ENCODE measurements around the gene RAPGEF1.

Gene RAPGEF1

GRCh38 chr9:131578021-131578420, 161.9 kb downstream of the RAPGEF1 start:
- in situ Hi-C loops (cut with HindIII; ENCODE audit: low sequenced_read_pairs), result no loop called here
- no peak overlapping the region for H3K4me3 ChIP-seq (ENCODE audit: low read depth, low read length)
- TF ChIP-seq CTCF (IDR thresholded peaks at IDR 0.05; ENCODE audit: low read depth, low read length), result no peak
- no peak for DNase-seq (ENCODE audit: low read depth, low spot score)

- DNase-seq (ENCODE audit: low read depth, low spot score), result no peak
- TF ChIP-seq CTCF (IDR thresholded peaks at IDR 0.05; ENCODE audit: low read depth, low read length), result no peak
- H3K4me3 ChIP-seq (ENCODE audit: low read depth, low read length), result no peak overlapping the region
- in situ Hi-C loops (cut with HindIII; ENCODE audit: low sequenced_read_pairs), result no loop called here
Measured at GRCh38 chr9:131577005-131578000, 162.6 kb downstream of the RAPGEF1 start.

GRCh38 chr9:131575946-131576853, 163.7 kb downstream of the RAPGEF1 start:
- no peak overlapping the region for H3K4me3 ChIP-seq (ENCODE audit: low read depth, low read length)
- no peak for DNase-seq (ENCODE audit: low read depth, low spot score)
- TF ChIP-seq CTCF (IDR thresholded peaks at IDR 0.05; ENCODE audit: low read depth, low read length), result no peak
- in situ Hi-C loops (cut with HindIII; ENCODE audit: low sequenced_read_pairs), result no loop called here

- no peak for TF ChIP-seq CTCF (IDR thresholded peaks at IDR 0.05; ENCODE audit: low read depth, low read length)
- DNase-seq (ENCODE audit: low read depth, low spot score), result no peak
- H3K4me3 ChIP-seq (ENCODE audit: low read depth, low read length), result no peak overlapping the region
- in situ Hi-C loops (cut with HindIII; ENCODE audit: low sequenced_read_pairs), result no loop called here
Measured at GRCh38 chr9:131574730-131575640, 164.9 kb downstream of the RAPGEF1 start.

- in situ Hi-C loops (cut with HindIII; ENCODE audit: low sequenced_read_pairs), result no loop called here
- no peak for DNase-seq (ENCODE audit: low read depth, low spot score)
- H3K4me3 ChIP-seq (ENCODE audit: low read depth, low read length), result no peak overlapping the region
- TF ChIP-seq CTCF (IDR thresholded peaks at IDR 0.05; ENCODE audit: low read depth, low read length), result no peak
Measured at GRCh38 chr9:131567910-131568309, 172.0 kb downstream of the RAPGEF1 start.
